GM12874 (cell line): ENCODE data around the gene NCK2.

Source experiments
- TF ChIP-seq, protein P1 (sequence below): IDR thresholded peaks from 2 replicates; pipeline ENCODE4 v1.5.1; 2011; ENCODE audit warnings: low read depth, mild to moderate bottlenecking, control low read depth, low read length, moderate library complexity; ENCODE audit not compliant: insufficient read depth

Gene NCK2

DNA sequence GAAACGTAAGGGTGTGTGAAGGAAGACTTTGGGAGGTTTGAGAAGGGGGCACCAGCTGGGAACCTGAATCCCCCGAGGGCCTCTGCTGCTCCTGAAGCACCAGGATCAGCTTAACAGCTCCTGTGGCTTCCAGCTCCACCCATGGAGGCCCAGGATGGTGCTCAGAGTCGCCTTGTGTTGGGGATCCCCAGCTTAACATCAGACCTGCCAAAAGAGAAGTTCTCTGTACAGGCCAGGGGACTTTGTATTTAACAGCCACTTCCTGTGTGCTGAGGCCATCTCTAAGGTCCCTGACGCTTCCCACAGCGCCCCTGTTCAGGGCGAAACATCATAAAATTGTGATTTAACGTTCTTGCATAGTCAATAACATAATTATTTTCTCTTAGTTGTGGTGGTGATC lies 77.5 kb downstream of the NCK2 start:
- TF ChIP-seq, protein P1, sequence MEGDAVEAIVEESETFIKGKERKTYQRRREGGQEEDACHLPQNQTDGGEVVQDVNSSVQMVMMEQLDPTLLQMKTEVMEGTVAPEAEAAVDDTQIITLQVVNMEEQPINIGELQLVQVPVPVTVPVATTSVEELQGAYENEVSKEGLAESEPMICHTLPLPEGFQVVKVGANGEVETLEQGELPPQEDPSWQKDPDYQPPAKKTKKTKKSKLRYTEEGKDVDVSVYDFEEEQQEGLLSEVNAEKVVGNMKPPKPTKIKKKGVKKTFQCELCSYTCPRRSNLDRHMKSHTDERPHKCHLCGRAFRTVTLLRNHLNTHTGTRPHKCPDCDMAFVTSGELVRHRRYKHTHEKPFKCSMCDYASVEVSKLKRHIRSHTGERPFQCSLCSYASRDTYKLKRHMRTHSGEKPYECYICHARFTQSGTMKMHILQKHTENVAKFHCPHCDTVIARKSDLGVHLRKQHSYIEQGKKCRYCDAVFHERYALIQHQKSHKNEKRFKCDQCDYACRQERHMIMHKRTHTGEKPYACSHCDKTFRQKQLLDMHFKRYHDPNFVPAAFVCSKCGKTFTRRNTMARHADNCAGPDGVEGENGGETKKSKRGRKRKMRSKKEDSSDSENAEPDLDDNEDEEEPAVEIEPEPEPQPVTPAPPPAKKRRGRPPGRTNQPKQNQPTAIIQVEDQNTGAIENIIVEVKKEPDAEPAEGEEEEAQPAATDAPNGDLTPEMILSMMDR = no peak

DNA sequence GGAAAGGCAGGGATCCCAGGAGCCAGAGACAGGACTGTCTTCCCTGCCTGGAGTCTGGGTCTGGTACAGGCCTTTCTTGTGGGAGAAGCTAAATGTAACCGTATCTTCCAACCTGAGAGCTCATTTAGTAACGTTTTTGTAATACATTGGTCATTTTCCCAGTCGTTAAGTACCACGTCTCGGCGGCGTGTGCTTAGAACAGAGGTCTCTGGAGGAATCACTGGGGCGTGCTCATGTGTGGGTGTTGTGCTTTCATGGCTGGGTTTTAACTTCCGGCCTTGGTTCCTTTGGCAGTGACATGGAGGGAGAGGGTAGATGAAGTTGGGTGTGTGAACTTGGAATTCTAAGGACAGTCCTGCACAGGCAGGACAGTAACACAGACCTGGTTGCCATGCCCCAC lies 79.7 kb downstream of the NCK2 start:
- TF ChIP-seq, protein P1 = no peak

DNA sequence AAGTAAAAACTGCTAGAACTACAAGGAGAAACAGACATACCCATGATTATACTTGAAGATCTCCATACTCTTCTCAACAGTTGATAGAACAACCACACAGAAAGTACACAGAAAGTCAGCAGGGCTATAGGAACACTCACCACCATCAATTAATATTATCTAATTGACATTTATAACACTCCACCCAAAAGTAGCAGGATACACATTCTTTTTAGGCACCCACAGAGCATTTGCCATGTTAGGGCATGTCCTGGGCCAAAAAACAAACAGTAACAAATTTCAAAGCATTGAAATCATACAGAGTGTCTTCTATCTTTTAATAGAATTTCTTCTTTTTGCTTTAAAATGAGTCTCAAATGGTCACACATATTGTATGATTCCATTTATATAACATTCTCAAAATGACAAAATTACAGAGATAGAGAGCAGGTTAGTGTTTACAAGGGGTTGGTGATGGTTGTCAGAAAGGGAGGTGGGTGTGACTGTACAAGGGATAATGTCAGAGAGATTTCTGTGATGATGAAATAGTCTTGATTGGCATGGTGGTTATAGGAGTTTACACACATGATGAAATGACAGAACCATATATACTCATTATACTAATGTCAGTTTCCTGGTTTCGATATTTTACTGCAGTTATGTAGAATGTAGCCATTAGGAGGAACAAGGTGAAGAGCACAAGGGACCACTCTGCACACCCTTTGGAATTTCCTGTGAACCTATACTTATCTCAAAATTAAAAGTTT lies 82.8 kb downstream of the NCK2 start:
- TF ChIP-seq, protein P1 = no peak

DNA sequence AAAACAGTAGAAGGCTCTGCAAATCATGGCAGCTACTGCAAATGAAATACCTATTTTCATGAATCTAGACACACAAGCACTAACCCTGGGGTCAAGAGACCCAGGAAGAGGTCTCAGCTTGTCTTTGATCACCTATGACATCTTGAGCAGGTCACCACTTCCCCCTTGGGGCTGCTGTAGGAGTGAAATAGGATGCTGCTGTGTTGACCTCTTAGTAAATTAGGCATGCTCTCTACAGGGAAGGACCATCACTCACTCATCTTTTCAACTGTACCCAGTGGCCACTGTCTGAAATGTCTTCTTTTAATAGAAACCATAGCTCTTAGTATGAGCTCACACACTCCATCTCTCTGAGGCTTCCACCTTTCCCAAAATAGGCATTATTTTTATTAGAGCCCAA lies 83.8 kb downstream of the NCK2 start:
- TF ChIP-seq, protein P1 = no peak

DNA sequence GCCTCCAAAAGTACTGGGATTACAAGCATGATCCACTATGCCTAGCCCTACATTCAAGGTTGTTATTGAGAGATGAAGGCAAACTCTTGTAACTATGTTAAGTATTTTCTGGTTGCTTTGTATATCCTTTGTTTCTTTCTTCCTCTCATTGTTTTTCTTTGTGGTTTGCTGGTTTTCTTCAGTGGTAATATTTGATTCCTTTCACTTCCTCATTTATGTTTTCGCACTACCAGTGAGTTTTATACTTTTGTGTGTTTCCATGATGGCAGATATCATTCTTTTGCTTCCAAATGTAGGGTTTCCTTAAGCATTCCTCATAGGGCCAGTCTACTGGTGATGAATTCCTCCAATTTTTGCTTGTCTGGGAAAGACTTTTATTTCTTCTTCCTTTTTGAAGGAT lies 90.2 kb downstream of the NCK2 start:
- TF ChIP-seq, protein P1 = no peak

DNA sequence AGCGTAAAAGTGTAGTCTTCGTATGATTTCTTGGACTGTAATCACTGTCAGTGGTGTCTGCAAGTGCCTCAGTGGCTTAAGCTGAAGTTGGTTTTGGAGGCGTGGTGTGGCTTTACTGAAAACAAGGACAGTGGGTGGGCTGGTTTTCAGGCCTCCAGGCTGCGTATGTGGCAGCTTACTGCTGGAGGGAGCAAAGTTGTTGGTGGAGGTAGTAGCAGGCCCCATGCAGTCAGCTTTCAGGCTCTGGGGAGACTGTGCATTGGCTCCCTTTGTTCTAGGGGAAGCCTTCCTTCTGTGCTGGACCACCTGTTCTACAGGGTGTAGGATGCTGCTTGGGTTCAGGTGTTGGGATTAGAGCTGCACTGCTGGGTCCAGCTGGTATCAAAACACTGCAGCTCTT lies 91.6 kb downstream of the NCK2 start:
- TF ChIP-seq, protein P1 = no peak

DNA sequence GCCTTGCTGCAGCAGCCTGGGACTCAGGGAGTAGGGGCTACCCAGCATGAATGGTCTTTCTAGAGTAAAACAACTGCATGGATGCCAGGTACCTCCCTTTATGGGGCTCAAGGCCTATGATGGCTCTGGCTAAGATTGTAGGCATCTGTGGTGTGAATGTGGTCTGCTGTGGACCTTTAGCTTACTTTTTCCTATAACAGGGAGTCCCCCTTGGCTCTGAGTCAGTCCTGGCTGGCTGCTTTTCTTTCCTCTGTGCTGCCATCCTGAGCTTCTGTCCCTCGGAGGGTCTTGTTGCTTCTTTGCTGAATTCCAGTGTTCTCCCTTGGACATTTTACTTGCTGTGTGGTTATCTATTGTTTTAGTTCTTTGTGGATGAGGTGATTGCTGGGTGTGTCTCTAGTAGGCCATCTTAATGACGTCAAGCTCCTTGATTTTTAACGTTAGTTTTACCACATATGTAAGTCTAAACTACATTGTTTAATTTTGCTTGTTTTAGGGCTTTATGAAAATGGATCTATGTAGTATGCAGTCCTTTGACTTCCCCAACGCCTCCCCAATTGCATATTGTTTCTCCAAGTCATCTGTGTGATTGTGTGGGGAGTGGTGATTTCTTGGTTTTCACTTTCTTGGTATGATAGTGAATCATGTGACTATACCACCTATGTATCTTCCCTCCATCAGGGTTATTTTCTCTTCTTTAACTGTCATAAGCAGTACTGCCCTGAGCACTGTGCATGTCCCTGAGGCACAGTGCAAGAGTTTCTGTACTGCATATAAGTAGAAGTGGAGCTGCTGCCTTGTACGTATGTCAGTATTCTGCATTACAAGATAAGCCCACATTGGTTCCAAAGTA lies 92.4 kb downstream of the NCK2 start:
- TF ChIP-seq, protein P1 = no peak
